SJCRH30 (cell line): ENCODE results near the gene SETD7. TPM values are rescaled to one million over a fixed set of nuclear protein-coding genes. Genes with fewer than 3 reads are reported as not detected.
"Not testable (repeated sequence)": the region's sequence is repeated elsewhere in the genome, so short reads cannot be mapped to it uniquely, and the experiment has no call there.

Experiments used
- DNase-seq, 2 experiments: peaks; one replicate each; pipeline ENCODE4 v3.0.0-alpha.2; 2015 to 2020
- H3K27ac ChIP-seq: fragments of 250-450 bp; sonication (Bioruptor Pico); 2 replicates; pipeline ENCODE4 v1.5.1; 2020; ENCODE audit warnings: mild to moderate bottlenecking, moderate library complexity
- H3K27me3 ChIP-seq: fragments of 250-450 bp; sonication (Bioruptor Pico); 2 replicates; pipeline ENCODE4 v1.5.1; 2020; ENCODE audit warnings: mild to moderate bottlenecking, moderate library complexity
- H3K36me3 ChIP-seq: fragments of 250-450 bp; sonication (Bioruptor Pico); 2 replicates; pipeline ENCODE4 v1.5.1; 2020; ENCODE audit warnings: mild to moderate bottlenecking, moderate library complexity
- H3K4me1 ChIP-seq: fragments of 250-450 bp; sonication (Bioruptor Pico); 2 replicates; pipeline ENCODE4 v1.5.1; 2020; ENCODE audit warnings: mild to moderate bottlenecking, moderate library complexity
- H3K4me3 ChIP-seq: fragments of 250-450 bp; sonication (Bioruptor Pico); 2 replicates; pipeline ENCODE4 v1.5.1; 2020; ENCODE audit warnings: mild to moderate bottlenecking, moderate library complexity
- H3K9me3 ChIP-seq: fragments of 250-450 bp; sonication (Bioruptor Pico); replicated peaks from 2 replicates; pipeline ENCODE4 v1.5.1; 2020; ENCODE audit warnings: mild to moderate bottlenecking, moderate library complexity
- total RNA-seq: library from RNA; depleted of rRNA; stranded (reverse); fragments of >200 nt; shearing (Covaris generic); gene quantifications from 2 replicates; pipeline ENCODE4 v1.2.3, GENCODE V29; 2014; rRNA removed

SETD7 gene
- total RNA-seq, 1 experiment from 2014 or later = 26.8 TPM

DNA sequence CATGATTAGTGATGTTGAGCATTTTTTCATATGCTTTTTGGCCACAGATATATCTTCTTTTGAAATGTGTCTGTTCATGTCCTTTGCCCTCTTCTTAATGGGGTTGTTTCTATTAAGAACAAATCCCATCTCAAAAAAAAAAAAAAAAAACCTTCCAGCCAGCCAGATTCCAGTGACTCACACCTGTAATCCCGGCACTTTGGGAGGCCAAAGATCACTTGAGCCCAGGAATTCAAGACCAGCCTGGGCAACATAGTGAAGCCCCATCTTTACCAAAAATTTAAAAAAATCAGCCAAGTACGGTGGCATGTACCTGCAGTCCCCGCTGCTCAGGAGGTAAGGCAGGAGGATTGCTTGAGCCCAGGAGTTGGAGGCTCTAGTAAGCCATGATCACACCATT lies 97.0 kb downstream of the SETD7 start:
- Histone ChIP-seq H3K4me3 (no peak overlapping the region), H3K9me3 (no peaks in the 10 kb centered on the region), H3K4me1 (peaks cover 9% of the 10 kb centered on the region), H3K27ac (no peak overlapping the region), H3K36me3 (no peaks in the 10 kb centered on the region), H3K27me3 (no peaks in the 10 kb centered on the region)
- no peak for DNase-seq

GRCh38 chr4:139458543-139458942 lies 97.5 kb downstream of the SETD7 start:
- no peaks in the 10 kb centered on the region for H3K36me3 ChIP-seq
- no peak overlapping the region for H3K4me3 ChIP-seq
- no peaks in the 10 kb centered on the region for H3K27me3 ChIP-seq
- no peak overlapping the region for H3K27ac ChIP-seq
- no peak for DNase-seq
- no peaks in the 10 kb centered on the region for H3K9me3 ChIP-seq
- peaks cover 9% of the 10 kb centered on the region for H3K4me1 ChIP-seq

DNA sequence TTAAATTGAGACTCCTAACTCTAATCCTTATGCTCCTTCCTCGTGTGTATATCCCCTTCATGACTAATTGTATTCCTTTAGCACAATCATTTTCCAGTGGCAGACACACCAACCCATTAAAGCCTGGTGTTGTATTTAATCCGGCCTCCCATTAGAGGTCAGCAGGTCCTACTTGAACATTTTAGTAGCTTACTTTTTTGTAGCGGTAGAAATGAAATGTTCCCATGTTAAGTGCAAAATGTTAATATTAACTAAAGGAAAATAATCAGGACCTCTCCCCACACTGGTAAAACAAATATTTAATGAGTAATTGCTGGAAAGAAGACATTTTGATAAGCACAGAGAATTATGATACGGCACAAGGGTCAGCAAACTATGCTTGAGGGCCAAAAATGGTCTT lies 98.7 kb downstream of the SETD7 start:
- Histone ChIP-seq H3K4me3 (no peak overlapping the region), H3K27me3 (no peaks in the 10 kb centered on the region), H3K27ac (no peak overlapping the region), H3K4me1 (peaks cover 9% of the 10 kb centered on the region), H3K36me3 (no peaks in the 10 kb centered on the region), H3K9me3 (no peaks in the 10 kb centered on the region)
- no peak for DNase-seq

DNA sequence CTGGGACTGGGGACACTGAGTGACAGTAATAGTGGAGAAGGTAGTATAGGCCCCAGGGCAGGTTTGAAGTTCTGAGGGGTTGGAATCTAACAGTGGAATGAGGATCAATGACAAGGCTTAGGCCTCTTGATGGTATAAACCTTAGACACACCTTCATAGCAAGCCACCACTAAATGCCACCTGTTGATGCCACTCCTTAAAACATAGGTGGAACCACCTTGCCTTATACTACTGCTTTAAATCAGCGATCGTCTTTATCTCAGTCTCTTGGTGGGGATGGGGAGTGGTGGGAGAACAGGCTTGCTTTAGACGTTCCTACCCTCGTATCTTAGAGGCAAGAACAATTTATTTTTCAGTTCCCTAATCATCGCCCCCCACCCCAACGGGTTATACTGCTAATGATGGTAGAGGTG lies 100.9 kb downstream of the SETD7 start:
- Histone ChIP-seq H3K27me3 (no peaks in the 10 kb centered on the region), H3K36me3 (no peaks in the 10 kb centered on the region; the same call in 1 of the 2 replicates), H3K9me3 (no peaks in the 10 kb centered on the region), H3K4me3 (no peak overlapping the region), H3K27ac (no peak overlapping the region), H3K4me1 (peaks cover 11% of the 10 kb centered on the region)
- no peak for DNase-seq

- DNase-seq = no peak
- Histone ChIP-seq H3K4me1 (peaks cover 11% of the 10 kb centered on the region), H3K27me3 (no peaks in the 10 kb centered on the region), H3K9me3 (no peaks in the 10 kb centered on the region), H3K27ac (peak within 1 kb of the TSS; percentile 51), H3K36me3 (no peaks in the 10 kb centered on the region; the same call in 1 of the 2 replicates), H3K4me3 (peak within 1 kb of the TSS; percentile 72)
Observed at GRCh38 chr4:139454111-139455045, 101.6 kb downstream of the SETD7 start, which contains the start of gene RAB33B. Gene RAB33B (plus strand): TSS chr4:139454121. CDS start chr4:139454196, 75 bp downstream.

- peak overlapping the region; percentile 51 for H3K27ac ChIP-seq
- peak overlapping the region; percentile 72 for H3K4me3 ChIP-seq
- no peaks in the 10 kb centered on the region; the same call in 1 of the 2 replicates for H3K36me3 ChIP-seq
- H3K27me3 ChIP-seq = no peaks in the 10 kb centered on the region
- peak; percentile 93 to 95 for DNase-seq
- H3K4me1 ChIP-seq = peaks cover 11% of the 10 kb centered on the region
- H3K9me3 ChIP-seq = no peaks in the 10 kb centered on the region
Observed at GRCh38 chr4:139453371-139454110, 102.5 kb downstream of the SETD7 start.

DNA sequence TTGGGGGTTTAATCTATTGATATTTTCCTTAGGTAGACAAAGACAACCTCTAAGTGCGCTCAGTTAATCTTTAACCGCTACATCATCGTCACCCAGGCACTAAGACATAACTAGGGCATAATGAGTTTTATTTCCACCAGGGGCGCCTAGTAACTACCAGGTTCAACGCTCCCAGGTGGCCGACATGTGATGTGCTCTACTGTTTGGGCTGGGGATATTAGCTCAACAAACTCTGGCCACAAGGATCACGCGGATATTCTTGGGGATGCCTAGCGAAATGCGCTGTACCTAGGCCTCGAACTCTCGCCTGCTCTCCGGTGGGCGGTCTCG lies 103.0 kb downstream of the SETD7 start:
- no peaks in the 10 kb centered on the region; the same call in 1 of the 2 replicates for H3K36me3 ChIP-seq
- peak overlapping the region; percentile 51 for H3K27ac ChIP-seq
- H3K4me1 ChIP-seq = peaks cover 11% of the 10 kb centered on the region
- H3K4me3 ChIP-seq = peak overlapping the region; percentile 72
- H3K9me3 ChIP-seq = no peaks in the 10 kb centered on the region
- no peaks in the 10 kb centered on the region for H3K27me3 ChIP-seq
- DNase-seq = no peak

DNA sequence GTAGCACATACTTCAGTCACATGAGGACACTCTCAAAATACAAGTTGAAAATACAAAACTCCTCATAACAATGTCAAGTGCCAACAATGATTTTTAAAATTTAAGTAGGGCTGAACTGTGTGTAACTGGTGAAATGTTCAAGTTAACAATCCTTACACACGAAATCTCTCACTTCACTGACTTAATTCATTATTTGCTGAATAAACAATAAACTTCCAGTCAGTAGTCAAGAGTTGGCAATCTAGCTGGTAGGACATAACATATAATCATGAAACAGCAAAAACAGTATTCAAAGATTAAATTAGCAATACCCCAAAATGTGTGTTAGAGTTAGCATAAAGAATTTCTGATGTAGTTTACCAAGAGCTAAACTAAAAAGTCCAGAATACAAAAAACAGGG lies 104.0 kb downstream of the SETD7 start:
- peak overlapping the region; percentile 51; the same call in 1 of the 2 replicates for H3K27ac ChIP-seq
- H3K27me3 ChIP-seq = no peaks in the 10 kb centered on the region
- H3K9me3 ChIP-seq = no peaks in the 10 kb centered on the region
- DNase-seq = no peak
- no peaks in the 10 kb centered on the region; the same call in 1 of the 2 replicates for H3K36me3 ChIP-seq
- H3K4me3 ChIP-seq = peak overlapping the region; percentile 72
- peaks cover 11% of the 10 kb centered on the region for H3K4me1 ChIP-seq

GRCh38 chr4:139450586-139450985 lies 105.4 kb downstream of the SETD7 start:
- H3K4me3 ChIP-seq = no peak overlapping the region
- H3K9me3 ChIP-seq = no peaks in the 10 kb centered on the region
- no peak for DNase-seq
- no peaks in the 10 kb centered on the region for H3K27me3 ChIP-seq
- H3K4me1 ChIP-seq = peaks cover 9% of the 10 kb centered on the region; the same call in 1 of the 2 replicates
- H3K27ac ChIP-seq = no peak overlapping the region
- H3K36me3 ChIP-seq = no peaks in the 10 kb centered on the region; the same call in 1 of the 2 replicates

DNA sequence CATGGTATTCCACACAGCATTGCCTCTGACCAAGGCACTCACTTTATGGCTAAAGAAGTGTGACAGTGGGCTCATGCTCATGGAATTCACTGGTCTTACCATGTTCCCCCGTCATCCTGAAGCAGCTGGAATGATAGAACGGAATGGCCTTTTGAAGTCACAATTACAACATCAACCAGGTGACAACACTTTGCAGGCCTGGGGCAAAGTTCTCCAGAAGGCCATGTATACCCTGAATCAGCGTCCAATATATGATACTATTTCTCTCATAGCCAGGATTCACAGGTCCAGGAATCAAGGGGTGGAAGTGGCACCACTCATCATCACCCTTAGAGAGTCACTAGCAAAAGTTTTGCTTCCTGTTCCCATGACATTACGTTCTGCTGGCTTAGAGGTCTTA lies 108.9 kb downstream of the SETD7 start:
- not testable (repeated sequence) for H3K27me3 ChIP-seq, H3K4me1 ChIP-seq, H3K4me3 ChIP-seq, DNase-seq, H3K27ac ChIP-seq, H3K36me3 ChIP-seq, H3K9me3 ChIP-seq

Other genes with a start within 250 kb of the SETD7 start
- gene RAB33B, start 102.1 kb downstream of the SETD7 start, total RNA-seq = 7.7 and 8.4 TPM in 2 replicates
- gene MGST2, start 109.6 kb upstream of the SETD7 start, total RNA-seq = 27.2 and 31.2 TPM in 2 replicates